ENCODE measurements around the gene SPATA9. TPM values are rescaled to one million over a fixed set of nuclear protein-coding genes. Genes with fewer than 3 reads are reported as not detected.

Gene SPATA9
- total and polyA plus RNA-seq, 2 donors (not counting 3 experiments of a cell fraction or from before 2014, with no cell fraction given), result 0.07 TPM; not detected in 1

- H3K9me3 ChIP-seq (replicated peaks; ENCODE audit: control insufficient read depth, insufficient read depth, low read length), result no peaks in the 10 kb centered on the region
- no peaks in the 10 kb centered on the region for H3K27me3 ChIP-seq (ENCODE audit: control insufficient read depth in 2 of 2, insufficient read depth in 2 of 2, low read length in 2 of 2)
- intact Hi-C loops (cut with micrococcal nuclease) (loop anchor here (5.0 to 10.0 kb wide), 2 partner anchors 312 to 945 kb away; partner anchors contain the start of gene ELL2), dilution Hi-C loops (cut with MboI; ENCODE audit: extremely low pct_ligation_motif_present, low sequenced_read_pairs) (loop anchor here (25.0 kb wide), 1 partner anchor 187 kb away; no protein-coding TSS in a partner anchor)
- TF ChIP-seq POLR2AphosphoS5 (IDR thresholded peaks at IDR 0.05; ENCODE audit: insufficient read depth, low read depth, low read length) (no peak), CTCF (IDR thresholded peaks at IDR 0.05; ENCODE audit: extremely low read depth in 1 of 2, insufficient read depth in 1 of 2, low read depth in 1 of 2, low read length in 2 of 2) (no peak), MAX (IDR thresholded peaks at IDR 0.05; ENCODE audit: insufficient read depth, insufficient read length) (no peak), GATA2 (IDR thresholded peaks at IDR 0.05; ENCODE audit: insufficient read depth, insufficient read length, low read depth, low read length) (no peak), JUN (IDR thresholded peaks at IDR 0.05; ENCODE audit: borderline replicate concordance, insufficient read depth, insufficient read length, low read depth) (no peak), FOS (IDR thresholded peaks at IDR 0.05; ENCODE audit: borderline replicate concordance, insufficient read depth, low read length) (no peak), POLR2A (IDR thresholded peaks at IDR 0.05; ENCODE audit: low read depth, low read length) (no peak), MYC (IDR thresholded peaks at IDR 0.05; ENCODE audit: low read depth, low read length) (no peak), EZH2 (IDR thresholded peaks at IDR 0.05; ENCODE audit: borderline replicate concordance, low read depth, low read length, severe bottlenecking) (no peak)
- no peak overlapping the region for H3K27ac ChIP-seq (ENCODE audit: insufficient read depth, low read depth, low read length)
- CTCF ChIA-PET, result interaction anchor here (1.0 to 1.1 kb wide), 2 partner anchors 19 to 131 kb away, joined by 3 read pairs; no protein-coding TSS in a partner anchor
- no peak for DNase-seq (ENCODE audit: low read depth, low spot score)
- no peak overlapping the region for H3K4me3 ChIP-seq (replicated peaks in 1 of 3; ENCODE audit: insufficient read depth in 1 of 3, low read depth in 1 of 3, low read length in 3 of 3)
- POLR2A ChIA-PET, result no interaction called here
- BruUV-seq (replicated peaks), result no TSS peak
- peaks cover 9% of the 10 kb centered on the region for H3K4me1 ChIP-seq (ENCODE audit: control insufficient read depth, extremely low read depth, insufficient read depth, low read length)
- H3K4me2 ChIP-seq (ENCODE audit: insufficient read depth, low read length), result no peak overlapping the region
- H3K9ac ChIP-seq (replicated peaks; ENCODE audit: extremely low read depth, insufficient read depth, low read length), result no peak overlapping the region
- no peaks in the 10 kb centered on the region for H3K9me1 ChIP-seq (replicated peaks; ENCODE audit: control insufficient read depth, extremely low read depth, insufficient read depth, low read length)
- peak; percentile 38 for FAIRE-seq
- H3K36me3 ChIP-seq (ENCODE audit: control insufficient read depth in 2 of 2, extremely low read depth in 1 of 2, insufficient read depth in 2 of 2, low read length in 2 of 2), result no peaks in the 10 kb centered on the region
- H3K79me2 ChIP-seq (ENCODE audit: control insufficient read depth, insufficient read depth, low read length), result no peaks in the 10 kb centered on the region
- H2AFZ ChIP-seq (ENCODE audit: low read depth, low read length), result no peak overlapping the region
- no peaks in the 10 kb centered on the region for H4K20me1 ChIP-seq (replicated peaks; ENCODE audit: control insufficient read depth, extremely low read depth, insufficient read depth, low read length)
Observed at GRCh38 chr5:95649842-95650620, 32.8 kb downstream of the SPATA9 start.
